ENCODE measurements around the gene CASZ1.

- no peak for TF ChIP-seq POLR2AphosphoS5 (IDR thresholded peaks at IDR 0.05; ENCODE audit: low read depth, low read length)
- no peak for TF ChIP-seq CTCF (IDR thresholded peaks at IDR 0.05)
- no peak for TF ChIP-seq REST (IDR thresholded peaks at IDR 0.05; ENCODE audit: insufficient read depth in 1 of 2, low read depth in 2 of 2, low read length in 1 of 2)
- no peak for TF ChIP-seq SIN3A (IDR thresholded peaks at IDR 0.05; ENCODE audit: borderline replicate concordance, insufficient read depth, low read depth, low read length)
- no peak for TF ChIP-seq TCF7L2 (IDR thresholded peaks at IDR 0.05; ENCODE audit: low read depth, low read length)
Observed at GRCh38 chr1:10773851-10774614, 22.4 kb downstream of the CASZ1 start.

Data from Panc1 (cell line).